ENCODE measurements around the gene EPS8L1. TPM values are rescaled to one million over a fixed set of nuclear protein-coding genes. Genes with fewer than 3 reads are reported as not detected.

EPS8L1 gene
- total RNA-seq, 2 donors from 2014 or later = 27.5 to 83.9 TPM

GRCh38 chr19:55083004-55083850, 7.6 kb downstream of the EPS8L1 start:
- Histone ChIP-seq H3K27ac (no peak overlapping the region), H3K36me3 (no peaks in the 10 kb centered on the region), H3K4me3 (no peak overlapping the region), H3K4me1 (peaks cover 7% of the 10 kb centered on the region), H3K9ac (ENCODE audit: low read depth in 2 of 2, low read length in 2 of 2) (no peak overlapping the region), H3K27me3 (peaks cover 17% of the 10 kb centered on the region), H3K9me3 (no peaks in the 10 kb centered on the region)
- intact Hi-C loops (cut with DNase I) = no loop called here
- TF ChIP-seq CTCF (IDR thresholded peaks at IDR 0.05) = no peak
- DNase-seq = no peak

GRCh38 chr19:55084416-55084815, 8.7 kb downstream of the EPS8L1 start:
- Histone ChIP-seq H3K36me3 (no peaks in the 10 kb centered on the region), H3K9me3 (no peaks in the 10 kb centered on the region), H3K27me3 (peaks cover 17% of the 10 kb centered on the region), H3K9ac (ENCODE audit: low read depth in 2 of 2, low read length in 2 of 2) (no peak overlapping the region), H3K27ac (no peak overlapping the region), H3K4me3 (no peak overlapping the region), H3K4me1 (peaks cover 7% of the 10 kb centered on the region)
- intact Hi-C loops (cut with DNase I) = no loop called here
- no peak for TF ChIP-seq CTCF (IDR thresholded peaks at IDR 0.05)
- no peak for DNase-seq

GRCh38 chr19:55085923-55086715, 10.4 kb downstream of the EPS8L1 start:
- intact Hi-C loops (cut with DNase I) = no loop called here
- H3K36me3 ChIP-seq = peaks cover under 1% of the 10 kb centered on the region
- no peak for TF ChIP-seq CTCF (IDR thresholded peaks at IDR 0.05)
- H3K9ac ChIP-seq (ENCODE audit: low read depth in 2 of 2, low read length in 2 of 2) = no peak overlapping the region
- peaks cover 17% of the 10 kb centered on the region for H3K27me3 ChIP-seq
- peaks cover 7% of the 10 kb centered on the region for H3K4me1 ChIP-seq
- DNase-seq = no peak
- peak overlapping the region; percentile 44 for H3K4me3 ChIP-seq
- H3K27ac ChIP-seq = no peak overlapping the region
- no peaks in the 10 kb centered on the region for H3K9me3 ChIP-seq

GRCh38 chr19:55086730-55087541, 11.3 kb downstream of the EPS8L1 start:
- Histone ChIP-seq H3K27me3 (peaks cover 15% of the 10 kb centered on the region), H3K4me3 (peak overlapping the region; percentile 44), H3K9ac (ENCODE audit: low read depth in 2 of 2, low read length in 2 of 2) (peak overlapping the region; percentile 18 to 34), H3K9me3 (no peaks in the 10 kb centered on the region), H3K4me1 (peaks cover 7% of the 10 kb centered on the region), H3K27ac (no peak overlapping the region), H3K36me3 (peaks cover 9% of the 10 kb centered on the region)
- peak; percentile 99 for DNase-seq
- intact Hi-C loops (cut with DNase I) = no loop called here
- TF ChIP-seq CTCF (IDR thresholded peaks at IDR 0.05) = no peak

- peaks cover 10% of the 10 kb centered on the region for H3K27me3 ChIP-seq
- peaks cover 7% of the 10 kb centered on the region for H3K4me1 ChIP-seq
- TF ChIP-seq CTCF (IDR thresholded peaks at IDR 0.05) = no peak
- no peaks in the 10 kb centered on the region for H3K9me3 ChIP-seq
- H3K27ac ChIP-seq = no peak overlapping the region
- intact Hi-C loops (cut with DNase I) = no loop called here
- peaks cover 14% of the 10 kb centered on the region for H3K36me3 ChIP-seq
- peak overlapping the region; percentile 44 for H3K4me3 ChIP-seq
- H3K9ac ChIP-seq (ENCODE audit: low read depth in 2 of 2, low read length in 2 of 2) = peak overlapping the region; percentile 18 to 34
- no peak for DNase-seq
Measured at GRCh38 chr19:55087542-55087901, 11.9 kb downstream of the EPS8L1 start.
